Ovary (tissue), 3 donors: ENCODE results near the gene APPL2.

Experiments used
- EP300 ChIP-seq: sonication (generic); formaldehyde crosslinking; IDR thresholded peaks from one replicate; pipeline ENCODE4 v1.6.1; 2017; ENCODE audit warnings: antibody characterized with exemption
- POLR2A ChIP-seq: fragments of 450-650 bp; IDR thresholded peaks from one replicate; pipeline ENCODE4 v1.6.1; 2017; ENCODE audit warnings: antibody characterized with exemption, mild to moderate bottlenecking, moderate library complexity
- TF ChIP-seq, protein P1 (sequence below), 3 donors: fragments of 450-650 bp in 2 of 3; fragments of 200-600 bp in 1 of 3; IDR thresholded peaks; one replicate each; pipeline versions ENCODE4 v1.5.1 to v1.8.0; 2016 to 2022; ENCODE audit warnings: antibody characterized with exemption in 3 of 3, mild to moderate bottlenecking in 1 of 3
- donor health status: DM: no; HTN: no; CAD: no.

DNA sequence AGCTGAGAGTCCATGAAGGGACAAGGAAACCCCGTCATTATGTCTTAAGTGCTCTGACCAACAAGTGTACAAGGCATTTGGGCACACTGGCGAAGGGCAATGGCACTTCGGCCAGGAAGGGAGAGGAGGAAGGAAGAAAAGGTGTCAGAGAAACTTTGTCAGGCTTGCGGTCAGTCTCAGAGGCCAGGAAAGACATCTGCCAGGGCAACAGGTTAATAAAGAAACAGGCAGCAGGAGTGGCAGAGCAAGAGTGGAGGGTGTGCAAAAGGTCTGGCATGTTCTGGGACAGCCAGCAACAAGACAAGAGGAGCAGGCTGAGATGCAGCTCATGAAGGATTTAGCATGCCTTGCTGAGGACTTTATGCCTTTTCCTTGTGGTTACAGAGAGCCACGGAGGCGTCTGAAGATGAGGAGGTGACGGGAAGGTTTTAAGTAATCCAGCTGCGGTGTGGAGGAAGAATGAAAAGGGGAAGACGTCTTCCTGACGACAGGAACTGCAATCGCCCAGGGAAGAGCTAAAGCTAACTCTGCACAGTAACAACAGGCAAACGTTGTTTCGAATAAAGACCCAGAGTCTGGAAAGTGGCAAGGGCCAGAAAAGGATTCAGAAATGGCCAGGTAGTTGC, 13.1 kb downstream of the APPL2 start:
- TF ChIP-seq, protein P1, sequence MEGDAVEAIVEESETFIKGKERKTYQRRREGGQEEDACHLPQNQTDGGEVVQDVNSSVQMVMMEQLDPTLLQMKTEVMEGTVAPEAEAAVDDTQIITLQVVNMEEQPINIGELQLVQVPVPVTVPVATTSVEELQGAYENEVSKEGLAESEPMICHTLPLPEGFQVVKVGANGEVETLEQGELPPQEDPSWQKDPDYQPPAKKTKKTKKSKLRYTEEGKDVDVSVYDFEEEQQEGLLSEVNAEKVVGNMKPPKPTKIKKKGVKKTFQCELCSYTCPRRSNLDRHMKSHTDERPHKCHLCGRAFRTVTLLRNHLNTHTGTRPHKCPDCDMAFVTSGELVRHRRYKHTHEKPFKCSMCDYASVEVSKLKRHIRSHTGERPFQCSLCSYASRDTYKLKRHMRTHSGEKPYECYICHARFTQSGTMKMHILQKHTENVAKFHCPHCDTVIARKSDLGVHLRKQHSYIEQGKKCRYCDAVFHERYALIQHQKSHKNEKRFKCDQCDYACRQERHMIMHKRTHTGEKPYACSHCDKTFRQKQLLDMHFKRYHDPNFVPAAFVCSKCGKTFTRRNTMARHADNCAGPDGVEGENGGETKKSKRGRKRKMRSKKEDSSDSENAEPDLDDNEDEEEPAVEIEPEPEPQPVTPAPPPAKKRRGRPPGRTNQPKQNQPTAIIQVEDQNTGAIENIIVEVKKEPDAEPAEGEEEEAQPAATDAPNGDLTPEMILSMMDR (IDR thresholded peaks at IDR 0.05), result no peak
- TF ChIP-seq POLR2A (no peak), EP300 (no peak)
